GM21717 (cell line): ENCODE measurements around the gene SLCO4C1.
"Not testable (repeated sequence)": the region's sequence is repeated elsewhere in the genome, so short reads cannot be mapped to it uniquely, and the experiment has no call there.

ENCODE experiments used
- ATAC-seq: cut with Tn5 transposase; IDR thresholded peaks from one replicate; pipeline ENCODE4 v1.9.1; 2021; ENCODE audit warnings: mild to moderate bottlenecking, moderate library complexity; ENCODE audit not compliant: unreplicated experiment

SLCO4C1 gene

GRCh38 chr5:102296178-102296817 lies at the start of gene SLCO4C1:
SLCO4C1 (minus strand) TSS chr5:102296284; CDS start chr5:102296262, 22 bp downstream.
- peak; percentile 99 for ATAC-seq

- no peak for ATAC-seq
Measured at GRCh38 chr5:102341681-102342288, 45.7 kb upstream of the SLCO4C1 start.

GRCh38 chr5:102324714-102325113 lies 28.6 kb upstream of the SLCO4C1 start:
- no peak for ATAC-seq

- ATAC-seq = not testable (repeated sequence)
Measured at GRCh38 chr5:102318801-102319200, 22.7 kb upstream of the SLCO4C1 start.

GRCh38 chr5:102314328-102314727 lies 18.2 kb upstream of the SLCO4C1 start:
- no peak for ATAC-seq

- no peak for ATAC-seq
Measured at GRCh38 chr5:102313912-102314311, 17.8 kb upstream of the SLCO4C1 start.

- no peak for ATAC-seq
Measured at GRCh38 chr5:102312586-102313370, 16.7 kb upstream of the SLCO4C1 start.

- no peak for ATAC-seq
Measured at GRCh38 chr5:102309586-102309985, 13.5 kb upstream of the SLCO4C1 start.

GRCh38 chr5:102307232-102307631 lies 11.1 kb upstream of the SLCO4C1 start:
- no peak for ATAC-seq

GRCh38 chr5:102306121-102306520 lies 10.0 kb upstream of the SLCO4C1 start:
- ATAC-seq = no peak

GRCh38 chr5:102295534-102296177 lies 428 bp downstream of the SLCO4C1 start:
- no peak for ATAC-seq

- ATAC-seq = no peak
Measured at GRCh38 chr5:102294886-102295395, 1.1 kb downstream of the SLCO4C1 start.

- ATAC-seq = no peak
Measured at GRCh38 chr5:102290004-102290403, 6.1 kb downstream of the SLCO4C1 start.

GRCh38 chr5:102289251-102289899 lies 6.7 kb downstream of the SLCO4C1 start:
- no peak for ATAC-seq

GRCh38 chr5:102288630-102289029 lies 7.5 kb downstream of the SLCO4C1 start:
- ATAC-seq = no peak

- ATAC-seq = no peak
Measured at GRCh38 chr5:102286476-102286875, 9.6 kb downstream of the SLCO4C1 start.

- ATAC-seq = no peak
Measured at GRCh38 chr5:102283102-102283797, 12.8 kb downstream of the SLCO4C1 start.

- ATAC-seq = no peak
Measured at GRCh38 chr5:102279711-102280110, 16.4 kb downstream of the SLCO4C1 start.

GRCh38 chr5:102278231-102278630 lies 17.9 kb downstream of the SLCO4C1 start:
- no peak for ATAC-seq

- ATAC-seq = no peak
Measured at GRCh38 chr5:102277144-102277543, 18.9 kb downstream of the SLCO4C1 start.
